GM19023 (cell line): ENCODE results near the gene CFAP141.
"Not testable (repeated sequence)": the region's sequence is repeated elsewhere in the genome, so short reads cannot be mapped to it uniquely, and the experiment has no call there.

Experiments
- ATAC-seq: cut with Tn5 transposase; IDR thresholded peaks from one replicate; pipeline ENCODE4 v1.9.1; 2021; ENCODE audit warnings: mild to moderate bottlenecking, moderate library complexity; ENCODE audit not compliant: unreplicated experiment

Gene CFAP141

DNA sequence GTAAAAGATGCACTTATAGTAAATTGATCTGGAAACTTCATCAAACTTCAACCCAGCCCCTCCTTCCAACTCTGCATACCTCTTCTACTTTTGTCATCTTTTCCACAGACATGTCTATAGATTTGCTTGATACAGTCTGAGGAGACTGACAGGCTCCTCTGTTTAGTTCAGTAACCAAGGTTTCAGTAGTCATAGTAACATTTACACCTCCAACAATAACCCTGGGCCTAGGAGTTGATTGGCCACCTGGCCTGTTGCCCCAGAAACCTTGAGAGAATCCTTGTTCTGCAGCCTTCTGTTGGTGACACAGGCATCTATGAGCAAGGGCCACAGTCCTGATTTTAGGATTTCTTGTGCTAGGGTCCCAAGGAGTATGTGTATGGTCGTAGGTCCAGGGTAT lies at the start of gene CFAP141:
CFAP141 (minus strand) TSS at position 138 of the 400 bp plus-strand sequence; CDS start at position 112, 26 bp downstream.
- no peak for ATAC-seq

DNA sequence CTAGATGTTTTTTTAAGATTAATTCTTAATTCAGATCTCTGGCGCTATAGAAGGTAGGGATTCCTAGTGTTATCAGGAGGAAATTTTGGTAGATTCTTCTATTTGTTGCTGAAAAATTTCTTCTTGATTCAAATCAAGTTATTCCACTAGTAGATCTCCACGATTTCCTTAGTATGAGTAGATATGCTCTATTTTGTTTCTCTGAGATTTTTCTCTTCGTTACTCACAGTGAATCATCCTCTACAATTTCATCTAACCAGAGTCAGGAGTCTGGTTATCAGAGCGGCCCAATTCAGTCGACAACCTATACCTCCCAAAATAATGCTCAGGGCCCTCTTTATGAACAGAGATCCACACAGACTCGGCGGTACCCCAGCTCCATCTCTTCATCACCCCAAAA lies 47.5 kb upstream of the CFAP141 start:
- no peak for ATAC-seq

DNA sequence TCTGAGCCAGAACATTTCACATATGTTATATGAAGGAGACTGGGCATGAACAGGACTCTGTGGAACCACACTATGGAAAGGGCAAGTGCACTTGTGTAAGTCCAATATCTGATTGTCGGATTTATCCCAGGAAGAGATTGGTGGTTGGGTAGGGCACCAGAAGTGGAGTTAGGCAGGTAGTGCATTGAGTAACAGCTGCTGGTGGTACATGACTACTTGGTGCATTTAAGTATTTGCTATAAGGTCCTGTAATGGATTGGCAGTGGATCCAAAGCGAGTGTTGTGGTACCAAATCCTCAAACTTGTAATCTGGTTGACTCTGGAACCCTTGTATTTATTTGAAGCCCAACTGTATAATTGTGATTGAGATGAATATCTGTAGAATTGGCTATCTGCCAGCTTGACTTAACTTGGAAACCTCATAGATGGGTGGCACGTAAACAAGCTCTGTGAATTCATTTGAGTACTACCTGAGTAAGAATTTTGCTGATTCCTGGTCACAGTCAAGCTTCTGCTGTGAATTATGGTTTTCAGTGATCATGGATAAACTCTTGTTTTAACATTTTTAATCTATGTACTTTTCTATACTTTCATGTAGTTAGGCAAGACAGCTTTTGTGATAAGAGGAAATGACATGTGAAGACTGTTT lies 35.7 kb upstream of the CFAP141 start:
- ATAC-seq, result no peak

DNA sequence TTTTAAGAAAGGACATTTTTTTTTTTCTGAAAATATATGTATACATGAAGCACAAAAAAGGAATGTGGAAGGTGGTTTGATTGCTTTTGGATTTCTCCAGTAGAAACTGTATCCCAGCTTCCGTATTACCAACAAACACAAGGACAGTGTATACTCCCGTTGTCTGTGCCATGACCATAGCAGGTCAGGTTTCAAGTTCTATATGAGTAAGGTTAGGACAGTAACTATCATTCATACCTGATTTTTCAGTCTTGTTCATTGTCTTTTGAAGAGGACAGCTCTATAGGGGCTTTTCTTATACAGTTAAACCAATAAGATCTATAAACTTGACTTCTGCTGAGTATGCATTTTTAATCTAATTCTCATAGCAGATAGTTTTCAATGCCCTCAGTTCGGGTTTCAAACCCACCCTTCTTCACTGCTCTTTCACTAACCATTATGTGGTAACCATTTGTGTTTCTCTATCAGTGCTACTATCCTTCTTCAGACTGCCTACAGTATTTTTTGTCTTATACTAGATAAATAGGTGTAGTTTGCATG lies 34.2 kb upstream of the CFAP141 start:
- ATAC-seq, result no peak

DNA sequence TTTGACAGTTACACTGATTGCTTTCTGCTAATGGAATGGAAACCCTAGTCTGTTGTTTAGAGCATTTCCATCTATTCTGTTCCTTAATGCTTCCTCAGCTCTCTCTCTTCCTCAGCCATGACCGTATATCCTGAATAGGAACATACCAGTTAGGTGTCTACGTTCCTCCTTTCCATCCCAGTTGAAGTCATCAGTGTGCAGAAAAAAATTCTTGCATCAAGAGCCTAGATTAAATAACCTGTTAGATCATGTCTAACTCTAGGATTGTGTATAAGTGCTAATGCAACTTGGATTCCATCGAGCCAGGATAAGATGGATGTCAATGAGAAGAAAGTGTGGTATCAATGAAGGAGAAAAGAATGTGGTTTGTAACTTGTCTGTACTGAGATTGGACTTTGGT lies 33.4 kb upstream of the CFAP141 start:
- ATAC-seq, result no peak

DNA sequence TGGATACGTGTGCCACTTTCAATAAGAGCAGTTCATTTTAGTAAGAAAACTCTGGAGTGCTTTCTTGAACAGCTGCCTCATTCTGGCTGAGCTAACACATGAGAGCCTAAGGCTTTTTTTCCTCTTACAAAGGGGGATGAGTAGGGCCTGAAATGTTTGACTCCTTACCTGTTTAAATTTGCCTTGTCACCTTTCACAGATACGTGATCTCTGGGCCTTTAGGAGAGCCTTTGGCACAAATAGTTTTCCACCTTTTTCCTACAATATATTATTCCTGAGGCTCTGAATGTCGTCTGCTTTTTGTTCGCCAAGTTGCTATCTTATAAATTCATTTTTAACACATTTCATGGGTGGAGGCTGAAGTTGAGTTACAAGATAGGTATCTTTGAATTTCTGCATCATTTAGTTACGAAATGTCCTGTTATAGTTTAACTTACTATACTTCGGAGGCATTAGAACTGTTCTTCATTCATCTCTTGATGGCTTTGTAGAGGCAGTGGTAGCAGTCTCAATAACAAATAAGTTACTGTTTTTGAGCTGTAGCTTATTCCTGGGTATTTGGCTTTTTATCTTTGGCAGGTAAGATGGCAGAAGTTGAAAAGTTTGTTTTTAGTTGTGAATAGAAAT lies 31.9 kb upstream of the CFAP141 start:
- no peak for ATAC-seq

DNA sequence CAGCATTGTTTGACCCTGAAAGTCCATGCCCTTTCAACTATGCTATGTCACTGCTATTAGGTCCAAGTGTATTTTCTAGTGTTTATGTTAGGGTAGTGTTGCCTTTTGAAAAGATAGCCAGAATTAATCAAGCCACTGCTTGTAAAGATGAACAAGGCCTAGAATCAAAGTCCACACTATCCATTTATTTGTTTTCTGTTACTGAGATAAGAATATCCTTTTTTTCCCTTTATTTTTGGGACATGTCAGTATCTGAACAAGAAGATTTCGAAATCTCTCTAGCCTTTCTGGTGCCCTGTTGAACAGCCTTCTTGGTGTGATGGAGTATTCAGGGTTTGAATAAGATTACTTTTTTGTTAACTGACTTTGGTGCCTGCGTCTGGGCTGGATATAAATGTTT lies 31.3 kb upstream of the CFAP141 start:
- ATAC-seq, result no peak

DNA sequence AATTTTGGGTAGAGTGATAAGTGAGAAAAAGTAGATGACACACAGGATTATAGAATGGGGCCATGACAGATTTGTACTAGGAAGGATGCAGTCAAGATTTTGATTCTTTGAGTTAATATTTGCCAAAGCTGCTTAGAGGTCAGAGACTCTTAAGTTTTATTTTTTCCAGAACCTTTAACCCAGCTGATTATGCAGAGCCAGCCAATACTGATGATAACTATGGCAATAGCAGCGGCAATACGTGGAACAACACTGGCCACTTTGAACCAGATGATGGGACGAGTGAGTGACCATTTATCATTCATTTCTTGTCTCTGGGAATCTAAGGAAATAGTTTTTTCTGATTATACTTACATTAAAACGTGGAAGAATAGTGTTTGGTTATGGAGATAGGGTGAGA lies 30.7 kb upstream of the CFAP141 start:
- no peak for ATAC-seq

DNA sequence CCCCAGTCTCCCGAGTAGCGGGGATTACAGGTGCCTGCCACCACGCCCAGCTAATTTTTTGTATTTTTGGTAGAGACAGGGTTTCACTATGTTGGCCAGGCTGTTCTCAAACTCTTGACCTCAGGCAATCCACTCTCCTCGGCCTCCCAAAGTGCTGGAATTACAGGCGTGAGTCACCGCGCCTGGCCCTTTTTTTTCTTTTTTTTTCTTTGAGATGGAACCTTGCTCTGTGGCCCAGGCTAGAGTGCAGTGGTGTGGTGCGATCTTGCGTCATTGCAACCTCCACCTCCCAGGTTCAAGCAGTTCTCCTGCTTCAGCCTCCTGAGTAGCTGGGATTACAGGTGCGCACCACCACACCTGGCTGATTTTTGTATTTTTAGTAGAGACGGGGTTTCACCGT lies 27.0 kb upstream of the CFAP141 start:
- ATAC-seq, result not testable (repeated sequence)

DNA sequence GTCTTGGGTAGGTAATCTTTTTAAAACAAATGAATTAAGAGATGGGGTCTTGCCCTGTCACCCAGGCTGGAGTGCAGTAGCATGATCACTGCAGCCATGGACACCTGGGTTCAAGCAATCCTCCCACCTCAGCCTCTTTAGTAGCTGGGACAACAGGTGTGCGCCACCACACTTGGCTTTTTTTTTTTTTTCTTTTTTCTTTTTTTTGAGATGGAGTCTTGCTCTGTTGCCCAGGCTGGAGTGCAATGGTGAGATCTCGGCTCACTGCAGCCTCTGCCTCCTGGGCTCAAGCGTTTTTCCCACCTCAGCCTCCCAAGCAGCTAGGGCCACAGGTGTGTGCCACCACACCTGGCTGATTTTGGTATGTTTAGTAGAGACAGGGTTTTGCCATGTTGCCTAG lies 25.0 kb upstream of the CFAP141 start:
- not testable (repeated sequence) for ATAC-seq

DNA sequence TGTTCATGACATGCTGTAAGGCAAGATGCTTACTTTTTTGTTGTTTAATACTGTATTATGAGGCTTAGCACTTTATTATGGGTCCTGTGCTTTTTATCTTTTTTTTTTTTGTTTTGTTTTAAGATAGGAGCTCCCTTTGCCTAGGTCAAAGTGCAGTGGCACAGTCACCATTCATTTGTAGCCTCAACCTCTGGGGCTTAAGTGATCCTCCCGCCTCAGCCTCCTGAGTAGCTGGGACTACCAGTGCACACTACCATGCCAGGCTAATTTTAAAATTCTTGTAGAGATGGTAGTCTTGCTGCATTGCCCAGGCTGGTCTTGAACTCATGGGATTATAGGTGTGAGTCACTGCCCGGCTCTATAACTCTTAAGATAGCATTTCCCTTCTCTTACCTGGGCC lies 19.2 kb upstream of the CFAP141 start:
- no peak for ATAC-seq

DNA sequence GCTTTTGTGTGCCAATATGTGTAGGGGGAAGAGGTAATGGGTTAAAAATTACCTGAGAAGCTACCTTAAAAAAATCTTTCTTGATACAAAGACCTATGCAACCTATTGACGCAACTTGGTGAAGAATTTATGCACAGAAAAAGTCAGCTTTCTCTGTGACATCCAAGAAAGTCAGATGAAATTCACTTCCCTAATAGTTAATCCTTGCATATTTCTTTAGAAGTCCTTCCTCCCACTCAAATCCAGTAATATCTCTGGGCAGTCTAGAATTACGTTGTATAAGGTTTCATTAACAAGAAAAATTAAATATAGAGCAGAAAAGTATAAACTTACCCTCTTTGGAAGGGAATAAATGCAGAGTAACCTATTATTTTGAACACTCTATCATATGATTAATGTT lies 17.5 kb upstream of the CFAP141 start:
- ATAC-seq, result no peak

DNA sequence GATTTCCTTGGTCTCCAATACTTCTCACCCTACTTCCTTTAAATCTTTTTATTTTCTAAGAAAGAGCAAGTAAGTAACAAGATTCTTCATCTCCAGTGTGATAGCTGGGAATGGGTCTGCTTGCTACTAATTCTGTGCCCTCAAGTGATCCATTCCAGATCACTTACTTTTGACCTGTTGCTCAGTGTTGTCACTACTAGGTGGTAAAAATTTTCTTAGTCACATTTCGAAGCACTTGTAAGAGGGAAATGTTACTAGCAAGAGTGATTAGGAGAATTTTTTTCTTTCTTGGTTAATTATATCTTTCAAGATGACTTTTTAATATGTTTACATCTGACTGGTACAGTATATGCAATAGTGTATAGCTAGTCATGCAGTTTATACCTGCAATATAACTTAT lies 16.8 kb upstream of the CFAP141 start:
- ATAC-seq, result no peak

DNA sequence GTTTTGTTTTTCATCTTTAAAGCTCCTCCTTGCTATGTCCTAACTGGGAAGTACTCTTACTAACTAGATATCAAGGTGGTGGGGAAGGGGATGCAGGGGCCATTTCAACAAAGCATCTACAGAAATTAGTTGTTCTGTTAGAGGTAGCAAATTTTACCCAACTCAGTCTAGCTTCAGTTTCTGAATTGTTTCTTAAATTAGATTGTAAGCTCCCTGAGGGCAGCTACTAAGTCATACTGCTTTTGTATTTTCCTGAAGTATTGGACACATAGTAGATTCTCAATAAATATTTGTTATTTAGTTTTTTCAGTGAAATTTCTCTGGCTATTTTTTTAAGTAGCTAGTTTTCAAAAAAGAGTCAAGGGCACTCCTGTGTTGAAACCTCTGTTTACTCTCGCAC lies 16.4 kb upstream of the CFAP141 start:
- no peak for ATAC-seq

DNA sequence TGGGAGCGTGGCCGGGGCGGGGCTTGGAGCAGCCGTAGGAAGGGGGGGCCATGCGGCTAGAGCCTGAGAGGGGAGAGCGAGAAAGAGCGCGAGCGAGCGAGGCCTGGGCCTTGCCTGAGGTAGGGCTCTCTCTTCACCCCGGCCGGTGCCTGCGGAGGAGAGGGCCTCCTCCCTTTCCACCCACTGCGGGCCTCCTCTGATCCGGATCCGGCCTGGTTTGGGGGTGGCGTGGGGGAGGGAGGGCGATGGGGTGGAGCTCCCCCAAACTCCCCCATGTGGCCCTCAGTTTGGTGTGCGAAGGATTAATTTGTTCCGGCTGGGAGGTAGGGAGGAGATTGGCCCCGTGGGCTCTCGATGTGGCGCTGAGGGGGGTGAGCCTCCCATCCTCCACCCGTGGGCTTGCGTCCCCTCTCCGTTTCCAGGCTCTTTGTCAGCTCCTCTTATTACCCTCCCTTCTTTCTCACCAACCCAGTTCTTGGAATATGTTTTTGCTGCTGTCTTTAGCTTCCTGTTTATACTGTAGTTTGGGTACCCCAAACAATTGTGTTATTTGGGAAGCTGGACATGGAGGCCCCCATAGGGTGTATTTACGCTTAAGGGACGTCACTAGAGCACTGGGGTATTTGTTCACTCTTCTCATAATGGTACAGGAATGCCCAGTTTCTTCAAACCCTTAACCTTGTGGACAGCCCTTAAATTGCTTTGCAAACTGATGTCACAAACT lies 15.3 kb upstream of the CFAP141 start:
- ATAC-seq, result peak; percentile 18

DNA sequence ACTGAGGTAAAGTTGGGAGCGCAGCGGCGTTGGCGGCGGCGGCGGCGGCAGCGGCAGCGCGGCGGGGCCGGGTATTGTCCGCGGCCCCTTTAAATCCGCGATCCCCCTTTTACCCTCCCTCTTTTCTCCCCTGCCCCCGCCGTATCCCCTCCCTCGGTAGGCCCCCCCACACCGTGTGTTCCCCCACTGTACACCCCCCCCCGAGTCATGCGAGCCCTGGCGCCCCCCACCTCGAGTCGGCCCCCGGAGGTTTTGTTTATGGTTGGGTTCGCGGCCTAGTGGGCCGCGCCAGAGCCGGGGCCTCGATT lies 14.8 kb upstream of the CFAP141 start:
- no peak for ATAC-seq

DNA sequence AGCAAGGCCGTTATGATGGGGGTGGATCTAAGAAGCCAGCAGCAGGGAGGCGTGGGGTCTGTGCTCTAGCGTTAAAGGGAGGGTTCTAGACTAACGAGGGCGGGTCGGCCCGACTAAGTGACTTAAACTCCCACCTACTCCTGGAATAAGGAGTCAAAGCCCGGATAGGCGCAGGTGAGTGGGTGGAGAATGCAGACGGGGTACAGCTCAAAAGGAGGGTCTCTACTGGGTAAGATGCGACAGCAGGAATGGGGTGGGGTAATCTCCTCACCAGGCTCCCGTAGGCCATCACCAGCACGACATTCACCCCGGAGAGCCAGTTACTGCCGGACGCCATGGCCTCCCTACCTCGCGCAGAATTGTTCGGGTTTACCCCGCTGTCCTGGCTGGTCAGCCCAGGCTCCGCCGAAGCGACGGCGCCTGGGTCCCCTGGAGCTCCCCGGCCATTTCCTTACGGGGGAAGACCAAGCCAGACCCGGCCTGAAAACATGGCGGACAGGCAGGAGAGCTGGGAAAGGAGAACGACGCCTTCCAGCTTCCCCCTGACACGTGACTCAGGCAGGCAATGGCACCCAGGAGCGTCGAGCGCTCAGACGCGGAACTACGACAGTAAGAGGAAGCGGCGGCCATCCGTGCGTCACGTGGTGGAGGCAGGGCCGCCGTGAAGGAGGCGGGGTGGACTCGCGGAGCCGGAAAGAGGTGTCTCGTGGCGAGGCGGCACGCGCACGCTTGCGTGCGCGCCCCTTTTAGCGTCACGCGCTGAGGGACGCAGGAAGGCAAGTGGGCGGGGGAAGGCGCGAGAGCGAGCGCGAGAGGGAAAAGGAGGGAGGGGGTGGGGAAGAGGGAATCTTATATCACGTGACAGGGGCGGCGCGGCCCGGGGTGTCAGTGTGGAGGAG lies 14.2 kb upstream of the CFAP141 start, which contains the start of gene UBAP2L:
UBAP2L (plus strand) TSS at position 885 of the 899 bp plus-strand sequence. CDS start 4,169 bp downstream, outside the sequence.
- peak; percentile 90 for ATAC-seq

DNA sequence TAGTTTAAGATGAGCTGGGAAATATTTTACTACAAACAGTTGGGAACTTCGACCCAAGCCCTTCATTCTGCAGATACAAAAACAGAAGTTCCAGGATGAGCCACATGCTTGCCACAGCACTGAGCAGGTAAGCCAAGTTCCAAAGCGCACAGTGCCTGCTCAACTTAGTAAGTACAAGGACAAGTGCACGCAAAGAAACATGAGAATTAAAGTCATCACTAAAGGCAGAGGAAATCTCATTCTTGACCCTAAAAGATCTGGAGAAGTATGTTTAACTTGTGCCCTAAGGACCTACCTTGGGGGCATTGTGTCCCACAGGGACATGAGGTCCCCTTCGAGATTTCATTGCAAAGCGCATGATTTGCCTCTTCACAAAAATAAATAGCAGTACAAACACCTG lies 13.4 kb upstream of the CFAP141 start:
- ATAC-seq, result no peak

DNA sequence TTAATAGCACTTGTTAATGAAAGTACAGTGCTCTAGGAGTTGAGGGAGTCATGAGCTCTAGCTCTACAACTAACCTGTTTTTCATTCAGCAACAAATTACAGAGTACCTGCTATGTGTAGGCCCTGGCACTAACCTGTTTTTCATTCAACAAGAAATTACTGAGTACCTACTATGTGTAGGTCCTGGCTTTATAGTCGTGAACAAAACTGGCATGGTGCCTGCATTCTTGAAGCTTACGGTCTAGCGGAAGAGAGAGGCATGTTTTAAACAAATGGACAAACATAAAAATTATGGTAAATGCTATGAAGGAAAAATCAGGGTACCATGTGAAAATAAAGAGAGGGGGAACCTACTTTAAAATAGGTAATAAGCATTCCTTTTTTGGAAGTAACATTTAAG lies 12.4 kb upstream of the CFAP141 start:
- ATAC-seq, result no peak

DNA sequence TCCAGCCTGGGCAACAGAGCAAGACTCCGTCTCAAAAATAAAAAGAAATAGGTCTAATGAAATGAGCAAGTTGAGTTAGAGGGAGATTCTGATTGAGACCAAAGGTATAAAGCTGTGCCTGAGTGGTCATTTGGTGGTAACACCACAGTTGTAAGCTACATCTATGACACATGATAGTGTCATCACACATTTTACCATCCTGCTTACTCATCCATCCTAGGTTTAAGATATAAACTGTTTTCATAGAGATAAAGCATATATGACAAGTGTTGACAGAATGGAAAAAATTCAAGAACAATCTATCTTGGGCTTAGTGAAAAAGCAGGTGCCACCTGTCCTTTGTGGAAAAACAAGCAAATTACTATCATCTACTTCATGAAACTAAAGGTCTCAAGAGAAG lies 7.1 kb upstream of the CFAP141 start:
- no peak for ATAC-seq

DNA sequence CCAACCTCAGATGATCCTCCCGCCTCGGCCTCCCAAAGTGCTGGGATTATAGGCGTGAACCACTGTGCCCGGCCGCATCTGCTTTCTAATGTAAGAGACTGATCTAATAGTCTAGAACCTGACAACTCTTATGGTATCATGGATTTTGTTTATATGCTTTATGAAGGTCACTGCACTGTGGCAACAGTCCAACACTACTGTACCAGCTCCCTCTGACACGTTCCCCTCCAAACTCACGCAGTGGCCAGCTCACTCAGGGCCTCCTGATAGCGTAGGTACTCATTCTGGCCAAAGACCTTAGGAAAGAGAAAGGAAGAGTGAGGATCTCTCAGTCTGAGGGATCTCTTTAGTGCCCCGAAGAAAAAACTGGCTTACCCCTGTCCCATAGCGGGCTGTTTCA lies 6.0 kb upstream of the CFAP141 start:
- no peak for ATAC-seq
